A673 (cell line): Measurements from ENCODE around the gene IGF2.

Experiments
- CTCF ChIP-seq: fragments of 300-800, 200-600 bp; sonication (generic); conservative IDR thresholded peaks from 2 replicates; pipeline ENCODE4 v1.5.1; 2017; ENCODE audit warnings: low read depth, mild to moderate bottlenecking, antibody characterized with exemption, low read length, moderate library complexity, mixed read lengths
- EZH2 ChIP-seq: fragments of 200-600 bp; sonication (generic); IDR thresholded peaks from 2 replicates; pipeline ENCODE4 v1.6.1; 2017; ENCODE audit warnings: borderline replicate concordance, low read depth, mild to moderate bottlenecking, mixed read lengths, antibody characterized with exemption, low read length; ENCODE audit not compliant: poor library complexity, severe bottlenecking

- no peak for TF ChIP-seq CTCF
- no peak for TF ChIP-seq EZH2
Observed at GRCh38 chr11:2173761-2174160, 34.6 kb upstream of the IGF2 start.
